ENCODE data around the gene EVPL. TPM values are rescaled to one million over a fixed set of nuclear protein-coding genes. Genes with fewer than 3 reads are reported as not detected.

The EVPL gene
- total and polyA plus RNA-seq, 2 of the 13 experiments (the other 11 are each of a cell fraction or from before 2014, with no cell fraction given): 2.1 to 8.2 TPM

- Histone ChIP-seq H3K4me2 (ENCODE audit: low read depth, low read length) (peak overlapping the region; percentile 87), H3K4me1 (ENCODE audit: insufficient read depth, low read length) (peaks cover 80% of the 10 kb centered on the region)
- DNase-seq (ENCODE audit: low spot score): no peak
- no peak for TF ChIP-seq ZSCAN12 (CRISPR knock-in tag; IDR thresholded peaks at IDR 0.05)
- no peak for TF ChIP-seq ZSCAN31 (CRISPR knock-in tag; IDR thresholded peaks at IDR 0.05; ENCODE audit: low read depth)
- no peak for TF ChIP-seq ZBTB25 (CRISPR knock-in tag; IDR thresholded peaks at IDR 0.05)
- no peak for TF ChIP-seq CHCHD3 (CRISPR knock-in tag; IDR thresholded peaks at IDR 0.05)
- no peak for TF ChIP-seq ELF3 (CRISPR knock-in tag; IDR thresholded peaks at IDR 0.05)
- TF ChIP-seq, protein P1, sequence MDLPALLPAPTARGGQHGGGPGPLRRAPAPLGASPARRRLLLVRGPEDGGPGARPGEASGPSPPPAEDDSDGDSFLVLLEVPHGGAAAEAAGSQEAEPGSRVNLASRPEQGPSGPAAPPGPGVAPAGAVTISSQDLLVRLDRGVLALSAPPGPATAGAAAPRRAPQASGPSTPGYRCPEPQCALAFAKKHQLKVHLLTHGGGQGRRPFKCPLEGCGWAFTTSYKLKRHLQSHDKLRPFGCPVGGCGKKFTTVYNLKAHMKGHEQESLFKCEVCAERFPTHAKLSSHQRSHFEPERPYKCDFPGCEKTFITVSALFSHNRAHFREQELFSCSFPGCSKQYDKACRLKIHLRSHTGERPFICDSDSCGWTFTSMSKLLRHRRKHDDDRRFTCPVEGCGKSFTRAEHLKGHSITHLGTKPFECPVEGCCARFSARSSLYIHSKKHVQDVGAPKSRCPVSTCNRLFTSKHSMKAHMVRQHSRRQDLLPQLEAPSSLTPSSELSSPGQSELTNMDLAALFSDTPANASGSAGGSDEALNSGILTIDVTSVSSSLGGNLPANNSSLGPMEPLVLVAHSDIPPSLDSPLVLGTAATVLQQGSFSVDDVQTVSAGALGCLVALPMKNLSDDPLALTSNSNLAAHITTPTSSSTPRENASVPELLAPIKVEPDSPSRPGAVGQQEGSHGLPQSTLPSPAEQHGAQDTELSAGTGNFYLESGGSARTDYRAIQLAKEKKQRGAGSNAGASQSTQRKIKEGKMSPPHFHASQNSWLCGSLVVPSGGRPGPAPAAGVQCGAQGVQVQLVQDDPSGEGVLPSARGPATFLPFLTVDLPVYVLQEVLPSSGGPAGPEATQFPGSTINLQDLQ (CRISPR knock-in tag; IDR thresholded peaks at IDR 0.05): no peak
- TF ChIP-seq RNF2 (conservative IDR thresholded peaks at IDR 0.05; ENCODE audit: low read depth): no peak
- no peak for TF ChIP-seq MAZ (IDR thresholded peaks at IDR 0.05; ENCODE audit: borderline replicate concordance, low read depth, low read length)
- 0 out of 2 replicates have a peak, but pooled peaks have one; percentile 9 for TF ChIP-seq MAZ (CRISPR knock-in tag; IDR thresholded peaks at IDR 0.05; ENCODE audit: low read depth)
- peak; percentile 81; the same call in 1 of the 2 replicates for TF ChIP-seq KAT7 (CRISPR knock-in tag; IDR thresholded peaks at IDR 0.05; ENCODE audit: borderline replicate concordance)
- peak; percentile 60; the same call in 1 of the 2 replicates for TF ChIP-seq ARID5B (CRISPR knock-in tag; IDR thresholded peaks at IDR 0.05)
- no peak for TF ChIP-seq NBN (conservative IDR thresholded peaks at IDR 0.05)
- peak; percentile 22; the same call in 1 of the 2 replicates for TF ChIP-seq ZNF652 (CRISPR knock-in tag; IDR thresholded peaks at IDR 0.05; ENCODE audit: borderline replicate concordance, low read depth)
- no peak for TF ChIP-seq LRRFIP1 (CRISPR knock-in tag; conservative IDR thresholded peaks at IDR 0.05)
- TF ChIP-seq CHD4 (IDR thresholded peaks at IDR 0.05; ENCODE audit: borderline replicate concordance, low read length): no peak
Measured at GRCh38 chr17:75975757-75976174, 51.3 kb downstream of the EVPL start.

More at GRCh38 chr17:75975757-75976174, 51.3 kb downstream of the EVPL start:
- peak overlapping the region; percentile 74 to 98 (median 93) for H3K4me3 ChIP-seq (replicated peaks in 1 of 3; ENCODE audit: insufficient read depth in 1 of 3, low read depth in 2 of 3, low read length in 3 of 3)
- ChIA-PET POLR2A (interaction anchor here (0.6 to 11.5 kb wide), 10 partner anchors 15 to 196 kb away, joined by 3 to 481 read pairs (median 8); partner anchors contain the start of genes CDK3, FBF1, MRPL38 and TRIM65), CTCF (ENCODE audit: low intra/inter-chr PET ratio, low total read pairs) (no interaction called here)
- peak overlapping the region; percentile 99 for H3K27ac ChIP-seq (ENCODE audit: extremely low read length, insufficient read depth, low read length)
- H3K27me3 ChIP-seq (ENCODE audit: control insufficient read depth in 1 of 2, insufficient read depth in 2 of 2, low read length in 2 of 2): no peaks in the 10 kb centered on the region; a peak in 1 of 5 replicates
- ATAC-seq (no peak), FAIRE-seq (no peak)
- H3K9me3 ChIP-seq (ENCODE audit: low read length): no peaks in the 10 kb centered on the region
- peak overlapping the region; percentile 91 for H3K9ac ChIP-seq (ENCODE audit: insufficient read depth, low read depth, low read length)
- H3K79me2 ChIP-seq (ENCODE audit: insufficient read depth, low read length): peaks cover 68% of the 10 kb centered on the region
- WGBS (ENCODE audit: low lambda C conversion rate): 3% methylated on average over 5 of the region's 5 CpGs
- peaks cover 4% of the 10 kb centered on the region; the same call in 1 of the 2 replicates for H4K20me1 ChIP-seq (ENCODE audit: insufficient read depth, low read length)
- no peak overlapping the region for H2AFZ ChIP-seq (ENCODE audit: low read length)
- in situ Hi-C loops (cut with HindIII; ENCODE audit: extremely low pct_ligation_motif_present, low pct_unique_long_range_greater_than_20kb) (no loop called here), intact Hi-C loops (cut with micrococcal nuclease; ENCODE audit: unreplicated experiment) (no loop called here)
- H3K36me3 ChIP-seq (replicated peaks in 1 of 2; ENCODE audit: control insufficient read depth in 1 of 2, insufficient read depth in 2 of 2, low read length in 2 of 2): peaks cover 4 to 30% of the 10 kb centered on the region in 2 experiments
- BruUV-seq (replicated peaks): no TSS peak

All from HepG2 (cell line).